Parietal lobe (tissue), 2 donors: ENCODE results near the gene LRRN4. TPM values are rescaled to one million over a fixed set of nuclear protein-coding genes. Genes with fewer than 3 reads are reported as not detected.

ENCODE experiments used
- small RNA-seq: library from RNA; depleted of rRNA; stranded (forward); fragments of <200 nt; gene quantifications from one replicate; pipeline ENCODE3, GENCODE V24; 2014; ENCODE audit warnings: low replicate concordance
- total RNA-seq: library from RNA; depleted of rRNA; stranded (reverse); fragments of >200 nt; gene quantifications from one replicate; pipeline ENCODE4 v1.2.3, GENCODE V29; 2014

LRRN4 gene
- total RNA-seq, result not detected

GRCh38 chr20:6053776-6054688, at the start of gene LRRN4:
TSS of gene LRRN4 (minus strand) at chr20:6054060. CDS start at chr20:6052799, 1,261 bp downstream.

Small RNA genes lying within 50 kb of the gene (small RNA-seq; reads per million reads assigned to genes)
- not detected for gene RN7SL498P

Other genes with a start within 250 kb of the LRRN4 start
- gene CHGB, start 142.6 kb downstream of the LRRN4 start, total RNA-seq, result 29.4 TPM
- gene TRMT6, start 103.5 kb downstream of the LRRN4 start, total RNA-seq, result 6.9 TPM
- 5.9 TPM for gene MCM8, start 103.4 kb downstream of the LRRN4 start, total RNA-seq
- 46.0 TPM for gene CRLS1, start 47.9 kb downstream of the LRRN4 start, total RNA-seq
- gene FERMT1, start 69.0 kb upstream of the LRRN4 start, total RNA-seq, result 2.8 TPM